Measurements from ENCODE around the gene CORIN.

The CORIN gene

DNA sequence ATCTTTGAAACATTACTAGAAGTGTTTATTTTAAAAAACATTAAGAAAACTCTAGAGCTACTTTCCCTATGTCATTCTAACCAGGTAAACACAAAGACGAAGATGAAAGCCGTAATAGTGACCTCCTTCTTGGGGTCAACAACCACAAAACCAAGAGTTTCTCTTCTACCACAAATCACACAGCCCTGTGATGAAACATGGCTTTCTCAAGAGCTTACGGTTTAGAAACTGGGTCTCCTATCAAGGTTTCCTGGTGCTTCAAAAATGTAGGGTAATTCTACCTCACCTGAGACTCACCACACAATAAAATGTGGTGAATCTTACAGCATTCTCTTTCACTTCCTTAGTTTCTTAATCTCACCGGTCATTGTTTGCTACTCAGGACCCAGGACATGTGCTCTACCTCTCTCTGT lies 50.9 kb downstream of the CORIN start:
- H3K4me1 ChIP-seq (ENCODE audit: insufficient read depth, low read length) = no peaks in the 10 kb centered on the region
- H3K79me2 ChIP-seq (ENCODE audit: insufficient read depth, low read length) = no peaks in the 10 kb centered on the region
- H3K27ac ChIP-seq (ENCODE audit: low read length) = no peak overlapping the region
- H3K9ac ChIP-seq (ENCODE audit: low read depth, low read length) = no peak overlapping the region
- TF ChIP-seq EZH2 (IDR thresholded peaks at IDR 0.05; ENCODE audit: borderline replicate concordance, low read depth, low read length, severe bottlenecking) = no peak
- TF ChIP-seq, protein P1, sequence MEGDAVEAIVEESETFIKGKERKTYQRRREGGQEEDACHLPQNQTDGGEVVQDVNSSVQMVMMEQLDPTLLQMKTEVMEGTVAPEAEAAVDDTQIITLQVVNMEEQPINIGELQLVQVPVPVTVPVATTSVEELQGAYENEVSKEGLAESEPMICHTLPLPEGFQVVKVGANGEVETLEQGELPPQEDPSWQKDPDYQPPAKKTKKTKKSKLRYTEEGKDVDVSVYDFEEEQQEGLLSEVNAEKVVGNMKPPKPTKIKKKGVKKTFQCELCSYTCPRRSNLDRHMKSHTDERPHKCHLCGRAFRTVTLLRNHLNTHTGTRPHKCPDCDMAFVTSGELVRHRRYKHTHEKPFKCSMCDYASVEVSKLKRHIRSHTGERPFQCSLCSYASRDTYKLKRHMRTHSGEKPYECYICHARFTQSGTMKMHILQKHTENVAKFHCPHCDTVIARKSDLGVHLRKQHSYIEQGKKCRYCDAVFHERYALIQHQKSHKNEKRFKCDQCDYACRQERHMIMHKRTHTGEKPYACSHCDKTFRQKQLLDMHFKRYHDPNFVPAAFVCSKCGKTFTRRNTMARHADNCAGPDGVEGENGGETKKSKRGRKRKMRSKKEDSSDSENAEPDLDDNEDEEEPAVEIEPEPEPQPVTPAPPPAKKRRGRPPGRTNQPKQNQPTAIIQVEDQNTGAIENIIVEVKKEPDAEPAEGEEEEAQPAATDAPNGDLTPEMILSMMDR (IDR thresholded peaks at IDR 0.05; ENCODE audit: borderline replicate concordance, extremely low read depth, low read length, poor library complexity, severe bottlenecking) = no peak
- H3K9me3 ChIP-seq (ENCODE audit: insufficient read depth, low read length, severe bottlenecking) = no peaks in the 10 kb centered on the region
- H3K4me2 ChIP-seq (ENCODE audit: insufficient read depth, low read length) = no peak overlapping the region
- H3K27me3 ChIP-seq (ENCODE audit: insufficient read depth, low read length, poor library complexity) = no peaks in the 10 kb centered on the region
- H2AFZ ChIP-seq (ENCODE audit: low read depth, low read length) = no peak overlapping the region
- no peak overlapping the region for H3K4me3 ChIP-seq (ENCODE audit: low read depth in 1 of 2, low read length in 2 of 2)
- DNase-seq (no peak), ATAC-seq (ENCODE audit: insufficient read depth, low read depth) (no peak)
- no peaks in the 10 kb centered on the region for H3K36me3 ChIP-seq (ENCODE audit: insufficient read depth, low read length)
- H4K20me1 ChIP-seq (ENCODE audit: insufficient read depth, low read length) = no peaks in the 10 kb centered on the region

DNA sequence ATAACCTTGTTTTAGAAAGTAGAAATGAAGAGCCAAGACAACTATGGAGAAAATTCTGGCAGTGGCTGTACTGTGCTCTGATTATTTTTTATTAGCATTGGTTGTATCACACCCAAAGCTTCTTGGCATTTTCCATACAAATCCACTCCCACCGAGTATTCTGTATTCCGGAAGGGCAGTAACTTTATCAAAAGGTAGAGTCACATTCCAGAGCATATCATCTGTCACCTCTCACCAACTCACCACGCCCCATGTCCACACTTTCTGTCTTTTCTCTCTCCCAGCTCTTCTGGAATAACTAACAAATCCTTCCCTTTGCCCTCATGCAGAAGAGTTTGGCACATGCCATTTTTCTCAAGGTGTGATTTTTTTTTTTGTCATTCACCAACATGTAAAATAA lies 52.7 kb downstream of the CORIN start:
- no peak for DNase-seq
- Histone ChIP-seq H4K20me1 (ENCODE audit: insufficient read depth, low read length) (no peaks in the 10 kb centered on the region), H3K9me3 (ENCODE audit: insufficient read depth, low read length, severe bottlenecking) (no peaks in the 10 kb centered on the region), H2AFZ (ENCODE audit: low read depth, low read length) (no peak overlapping the region), H3K4me1 (ENCODE audit: insufficient read depth, low read length) (no peaks in the 10 kb centered on the region), H3K9ac (ENCODE audit: low read depth, low read length) (no peak overlapping the region), H3K27me3 (ENCODE audit: insufficient read depth, low read length, poor library complexity) (no peaks in the 10 kb centered on the region), H3K79me2 (ENCODE audit: insufficient read depth, low read length) (no peaks in the 10 kb centered on the region), H3K36me3 (ENCODE audit: insufficient read depth, low read length) (no peaks in the 10 kb centered on the region), H3K4me2 (ENCODE audit: insufficient read depth, low read length) (no peak overlapping the region), H3K27ac (ENCODE audit: low read length) (no peak overlapping the region), H3K4me3 (ENCODE audit: low read depth in 1 of 2, low read length in 2 of 2) (no peak overlapping the region)
- no peak for ATAC-seq (ENCODE audit: insufficient read depth, low read depth)
- TF ChIP-seq EZH2 (IDR thresholded peaks at IDR 0.05; ENCODE audit: borderline replicate concordance, low read depth, low read length, severe bottlenecking) = no peak
- TF ChIP-seq, protein P1 (IDR thresholded peaks at IDR 0.05; ENCODE audit: borderline replicate concordance, extremely low read depth, low read length, poor library complexity, severe bottlenecking) = no peak

DNA sequence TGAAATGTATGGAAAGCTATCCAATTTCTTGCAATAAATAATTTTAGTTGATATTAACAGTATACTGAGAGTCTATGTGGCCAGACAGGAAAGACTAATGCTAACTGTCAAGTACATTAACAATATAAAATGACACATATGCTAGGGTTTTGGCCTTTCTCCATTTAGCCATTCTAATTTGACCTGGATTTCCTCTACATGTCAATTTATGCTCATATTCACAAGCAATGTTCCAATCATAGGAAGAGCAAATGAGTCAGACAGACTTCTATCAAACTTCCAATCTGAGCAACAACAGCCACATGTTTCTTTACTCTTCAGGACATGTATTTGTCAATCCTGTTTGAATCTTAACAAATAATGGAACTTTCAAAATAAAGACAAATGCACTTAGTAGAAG lies 53.6 kb downstream of the CORIN start:
- Histone ChIP-seq H2AFZ (ENCODE audit: low read depth, low read length) (no peak overlapping the region), H3K79me2 (ENCODE audit: insufficient read depth, low read length) (no peaks in the 10 kb centered on the region), H4K20me1 (ENCODE audit: insufficient read depth, low read length) (no peaks in the 10 kb centered on the region), H3K27me3 (ENCODE audit: insufficient read depth, low read length, poor library complexity) (no peaks in the 10 kb centered on the region), H3K4me2 (ENCODE audit: insufficient read depth, low read length) (no peak overlapping the region), H3K36me3 (ENCODE audit: insufficient read depth, low read length) (no peaks in the 10 kb centered on the region), H3K4me1 (ENCODE audit: insufficient read depth, low read length) (no peaks in the 10 kb centered on the region), H3K4me3 (ENCODE audit: low read depth in 1 of 2, low read length in 2 of 2) (no peak overlapping the region), H3K9ac (ENCODE audit: low read depth, low read length) (no peak overlapping the region), H3K9me3 (ENCODE audit: insufficient read depth, low read length, severe bottlenecking) (no peaks in the 10 kb centered on the region), H3K27ac (ENCODE audit: low read length) (no peak overlapping the region)
- ATAC-seq (ENCODE audit: insufficient read depth, low read depth) = no peak
- DNase-seq = no peak
- no peak for TF ChIP-seq EZH2 (IDR thresholded peaks at IDR 0.05; ENCODE audit: borderline replicate concordance, low read depth, low read length, severe bottlenecking)
- TF ChIP-seq, protein P1 (IDR thresholded peaks at IDR 0.05; ENCODE audit: borderline replicate concordance, extremely low read depth, low read length, poor library complexity, severe bottlenecking) = no peak

DNA sequence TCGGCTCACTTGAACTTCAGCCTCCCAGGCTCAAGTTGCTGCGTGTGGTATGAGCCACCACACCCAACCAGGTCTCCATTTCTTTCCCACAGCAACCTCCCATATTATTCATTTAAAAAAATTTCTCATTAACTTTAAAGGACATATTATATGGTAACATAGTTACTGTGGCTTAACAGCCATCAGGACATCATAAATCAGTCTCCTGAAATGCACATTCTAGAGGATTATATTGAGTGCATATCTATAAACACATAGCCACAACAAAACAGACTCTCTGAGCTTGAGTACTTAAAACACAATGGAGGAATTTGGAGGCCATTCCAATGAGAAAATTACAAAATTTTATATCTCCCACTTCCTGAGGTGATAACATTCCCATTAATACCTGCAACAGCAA lies 61.5 kb downstream of the CORIN start:
- TF ChIP-seq, protein P1 (IDR thresholded peaks at IDR 0.05; ENCODE audit: borderline replicate concordance, extremely low read depth, low read length, poor library complexity, severe bottlenecking) = no peak
- no peak for TF ChIP-seq EZH2 (IDR thresholded peaks at IDR 0.05; ENCODE audit: borderline replicate concordance, low read depth, low read length, severe bottlenecking)
- no peak for ATAC-seq (ENCODE audit: insufficient read depth, low read depth)

More for the DNA sequence above, 61.5 kb downstream of the CORIN start:
- no peaks in the 10 kb centered on the region for H3K9me3 ChIP-seq (ENCODE audit: insufficient read depth, low read length, severe bottlenecking)
- H3K36me3 ChIP-seq (ENCODE audit: insufficient read depth, low read length) = no peaks in the 10 kb centered on the region
- no peaks in the 10 kb centered on the region for H4K20me1 ChIP-seq (ENCODE audit: insufficient read depth, low read length)
- no peak overlapping the region for H3K9ac ChIP-seq (ENCODE audit: low read depth, low read length)
- H3K79me2 ChIP-seq (ENCODE audit: insufficient read depth, low read length) = no peaks in the 10 kb centered on the region
- no peaks in the 10 kb centered on the region for H3K4me1 ChIP-seq (ENCODE audit: insufficient read depth, low read length)
- no peak overlapping the region for H3K27ac ChIP-seq (ENCODE audit: low read length)
- H2AFZ ChIP-seq (ENCODE audit: low read depth, low read length) = no peak overlapping the region
- DNase-seq = no peak
- no peaks in the 10 kb centered on the region for H3K27me3 ChIP-seq (ENCODE audit: insufficient read depth, low read length, poor library complexity)
- H3K4me3 ChIP-seq (ENCODE audit: low read depth in 1 of 2, low read length in 2 of 2) = no peak overlapping the region
- H3K4me2 ChIP-seq (ENCODE audit: insufficient read depth, low read length) = no peak overlapping the region

Data from DND-41 (cell line).